B cell (primary cell): Measurements from ENCODE around the gene MRGPRG.

Experiments
- EZH2 ChIP-seq: IDR thresholded peaks from 2 replicates; pipeline ENCODE4 v1.6.1; 2012; ENCODE audit warnings: borderline replicate concordance, low read depth, mild to moderate bottlenecking, moderate library complexity, low read length; ENCODE audit not compliant: insufficient read depth, poor library complexity, severe bottlenecking
- TF ChIP-seq, protein P1 (sequence below): fragments of 200-600 bp; IDR thresholded peaks from one replicate; pipeline ENCODE4 v1.8.0; 2022; ENCODE audit warnings: antibody characterized with exemption, mild to moderate bottlenecking

DNA sequence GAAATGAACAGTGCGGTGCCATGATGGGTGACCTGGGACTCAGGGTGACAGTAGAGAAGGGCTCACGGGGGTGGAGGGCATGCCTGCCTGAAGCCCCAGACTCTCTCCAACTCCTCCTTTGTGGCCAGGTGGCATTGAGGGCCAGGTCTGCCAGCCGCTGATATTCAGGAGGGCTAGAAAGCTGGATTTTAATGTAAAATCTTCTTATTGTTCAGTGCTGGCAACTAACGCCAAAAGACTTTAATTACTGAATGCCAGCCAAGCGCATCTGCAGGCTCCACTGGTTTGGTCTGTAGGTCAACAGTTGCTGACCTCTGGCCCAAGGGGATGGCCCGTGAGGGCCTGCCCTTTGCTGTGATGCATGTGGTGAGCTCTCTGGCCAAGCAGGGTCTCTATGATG lies 10.3 kb downstream of the MRGPRG start:
- TF ChIP-seq, protein P1, sequence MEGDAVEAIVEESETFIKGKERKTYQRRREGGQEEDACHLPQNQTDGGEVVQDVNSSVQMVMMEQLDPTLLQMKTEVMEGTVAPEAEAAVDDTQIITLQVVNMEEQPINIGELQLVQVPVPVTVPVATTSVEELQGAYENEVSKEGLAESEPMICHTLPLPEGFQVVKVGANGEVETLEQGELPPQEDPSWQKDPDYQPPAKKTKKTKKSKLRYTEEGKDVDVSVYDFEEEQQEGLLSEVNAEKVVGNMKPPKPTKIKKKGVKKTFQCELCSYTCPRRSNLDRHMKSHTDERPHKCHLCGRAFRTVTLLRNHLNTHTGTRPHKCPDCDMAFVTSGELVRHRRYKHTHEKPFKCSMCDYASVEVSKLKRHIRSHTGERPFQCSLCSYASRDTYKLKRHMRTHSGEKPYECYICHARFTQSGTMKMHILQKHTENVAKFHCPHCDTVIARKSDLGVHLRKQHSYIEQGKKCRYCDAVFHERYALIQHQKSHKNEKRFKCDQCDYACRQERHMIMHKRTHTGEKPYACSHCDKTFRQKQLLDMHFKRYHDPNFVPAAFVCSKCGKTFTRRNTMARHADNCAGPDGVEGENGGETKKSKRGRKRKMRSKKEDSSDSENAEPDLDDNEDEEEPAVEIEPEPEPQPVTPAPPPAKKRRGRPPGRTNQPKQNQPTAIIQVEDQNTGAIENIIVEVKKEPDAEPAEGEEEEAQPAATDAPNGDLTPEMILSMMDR: no peak
- TF ChIP-seq EZH2: no peak
